GM12878 (cell line): ENCODE data around the gene CDKN3. TPM values are rescaled to one million over a fixed set of nuclear protein-coding genes. Genes with fewer than 3 reads are reported as not detected.

Experiments used
- ATAC-seq: fragments of 200-7000 bp; cut with Tn5 transposase; 3 replicates; pipeline ENCODE4 v1.9.1; 2020; ENCODE audit warnings: mild to moderate bottlenecking, moderate library complexity
- BruUV-seq: library from RNA; stranded (reverse); fragments of 400-500 nt; replicated peaks from 2 replicates; lab custom pipeline; 2021; lab: Mats Ljungman, UMichigan
- CTCF ChIA-PET: fragments of 300-600 bp; sonication (Branson Sonifier 250); formaldehyde crosslinking; extraction: SDS; loops from one replicate; lab custom pipeline; 2021; ENCODE audit warnings: inconsistent platforms; lab: Yijun Ruan, JAX
- POLR2A ChIA-PET: fragments of 350-600 bp; formaldehyde crosslinking; extraction: SDS; loops from one replicate; lab custom pipeline; 2021; ENCODE audit warnings: inconsistent platforms; lab: Charles Lee
- RAD21 ChIA-PET: fragments of 300-600 bp; sonication (Branson Sonifier 250); formaldehyde crosslinking; loops from one replicate; lab custom pipeline; 2023; ENCODE audit warnings: antibody characterized with exemption; ENCODE audit not compliant: unreplicated experiment; lab: Charles Lee
- SMC1A ChIA-PET: fragments of 300-600 bp; sonication (Branson Sonifier 250); formaldehyde crosslinking; loops from one replicate; lab custom pipeline; 2023; ENCODE audit not compliant: unreplicated experiment, uncharacterized antibody; lab: Charles Lee
- DNase-seq: peaks from one replicate; pipeline ENCODE4 v3.0.0-alpha.2; 2011; ENCODE audit warnings: low read depth, low spot score
- FAIRE-seq: peaks from 3 replicates; lab custom pipeline; 2011; peaks lifted over from hg19 to GRCh38; lab: Jason Lieb, UNC
- H2AFZ ChIP-seq: 2 replicates; pipeline ENCODE4 v1.6.0; 2011; ENCODE audit warnings: low read depth, low read length, control low read depth; ENCODE audit not compliant: control insufficient read depth
- H3K27ac ChIP-seq: 2 replicates; pipeline ENCODE4 v1.5.1; 2011; ENCODE audit warnings: control low read depth; ENCODE audit not compliant: control insufficient read depth, insufficient read depth
- H3K27me3 ChIP-seq, 2 experiments: replicated peaks in 1 of 2; 2 replicates each; pipeline versions ENCODE4 v1.6.0 to v1.6.1; 2011; ENCODE audit warnings: low read length in 1 of 2; ENCODE audit not compliant: control insufficient read depth in 2 of 2, insufficient read depth in 2 of 2
- H3K36me3 ChIP-seq, 2 experiments: 2 replicates each; pipeline ENCODE4 v1.5.1; 2011; ENCODE audit warnings: low read length in 1 of 2; ENCODE audit not compliant: control insufficient read depth in 2 of 2, insufficient read depth in 2 of 2
- H3K4me1 ChIP-seq: 2 replicates; pipeline ENCODE4 v1.6.1; 2011; ENCODE audit warnings: mild to moderate bottlenecking, low read length, moderate library complexity, mixed read lengths; ENCODE audit not compliant: control insufficient read depth, insufficient read depth
- H3K4me2 ChIP-seq: 2 replicates; pipeline ENCODE4 v1.6.0; 2011; ENCODE audit warnings: control low read depth; ENCODE audit not compliant: control insufficient read depth, insufficient read depth
- H3K4me3 ChIP-seq: fragments of 200-600 bp; sonication (generic); 2 replicates; pipeline ENCODE4 v1.5.1; 2016
- H3K79me2 ChIP-seq: 2 replicates; pipeline ENCODE4 v1.6.0; 2011; ENCODE audit warnings: low read length; ENCODE audit not compliant: control insufficient read depth, insufficient read depth
- H3K9ac ChIP-seq: 2 replicates; pipeline ENCODE4 v1.8.0; 2011; ENCODE audit warnings: low read length, control low read depth, mixed read lengths; ENCODE audit not compliant: control insufficient read depth, insufficient read depth
- H3K9me3 ChIP-seq: replicated peaks from 3 replicates; pipeline ENCODE4 v1.5.1; 2011; ENCODE audit warnings: mild to moderate bottlenecking, low read length; ENCODE audit not compliant: control insufficient read depth, insufficient read depth
- H4K20me1 ChIP-seq: 2 replicates; pipeline ENCODE4 v1.6.0; 2011; ENCODE audit not compliant: control insufficient read depth, insufficient read depth
- CBFB ChIP-seq: IDR thresholded peaks from 2 replicates; pipeline ENCODE4 v1.6.1; 2016; ENCODE audit warnings: antibody characterized with exemption, low read depth
- CBX5 ChIP-seq: sonication (generic); IDR thresholded peaks from 2 replicates; pipeline ENCODE4 v1.6.1; 2016; ENCODE audit warnings: low read depth, moderate library complexity, mild to moderate bottlenecking, inconsistent platforms
- CHD1 ChIP-seq: IDR thresholded peaks from 2 replicates; pipeline ENCODE4 v1.6.1; 2012; ENCODE audit warnings: low read depth, low read length, improper control_type of control experiment
- CHD2 ChIP-seq: IDR thresholded peaks from 2 replicates; pipeline ENCODE4 v1.6.1; 2011; ENCODE audit warnings: low read depth, low read length, improper control_type of control experiment, borderline replicate concordance
- ESRRA ChIP-seq: IDR thresholded peaks from 2 replicates; pipeline ENCODE4 v1.6.1; 2012; ENCODE audit warnings: mild to moderate bottlenecking, low read length, improper control_type of control experiment
- IKZF1 ChIP-seq: fragments of 450-650 bp; conservative IDR thresholded peaks from 2 replicates; pipeline ENCODE4 v1.6.1; 2017; ENCODE audit warnings: antibody characterized with exemption, mild to moderate bottlenecking
- IKZF2 ChIP-seq, 2 experiments: fragments of 450-650 bp; IDR thresholded peaks; 2 replicates each; pipeline ENCODE4 v1.6.1; 2017; ENCODE audit warnings: mild to moderate bottlenecking in 2 of 2, moderate library complexity in 2 of 2
- LARP7 ChIP-seq: fragments of 450-650 bp; IDR thresholded peaks from 2 replicates; pipeline ENCODE4 v1.6.1; 2017; ENCODE audit warnings: mild to moderate bottlenecking
- MLLT1 ChIP-seq: fragments of 450-650 bp; IDR thresholded peaks from 2 replicates; pipeline ENCODE4 v1.6.1; 2016; ENCODE audit warnings: mild to moderate bottlenecking
- NR2F1 ChIP-seq: fragments of 450-650 bp; conservative IDR thresholded peaks from 2 replicates; pipeline ENCODE4 v1.6.1; 2017; ENCODE audit warnings: mild to moderate bottlenecking
- POU2F2 ChIP-seq: IDR thresholded peaks from 3 replicates; pipeline ENCODE4 v1.6.1; 2011; ENCODE audit warnings: low read depth, mild to moderate bottlenecking, low read length, borderline replicate concordance
- RAD51 ChIP-seq: fragments of 450-650 bp; IDR thresholded peaks from 2 replicates; pipeline ENCODE4 v1.6.1; 2016; ENCODE audit warnings: moderate library complexity, mild to moderate bottlenecking, inconsistent platforms
- RCOR1 ChIP-seq: conservative IDR thresholded peaks from 2 replicates; pipeline ENCODE4 v1.6.1; 2012; ENCODE audit warnings: low read depth, low read length, improper control_type of control experiment
- RFX5 ChIP-seq: IDR thresholded peaks from 2 replicates; pipeline ENCODE4 v1.6.1; 2011; ENCODE audit warnings: low read depth, low read length, improper control_type of control experiment
- RUNX3 ChIP-seq: IDR thresholded peaks from 2 replicates; pipeline ENCODE4 v1.6.1; 2012; ENCODE audit warnings: low read length, inconsistent platforms
- SIX5 ChIP-seq: IDR thresholded peaks from 2 replicates; pipeline ENCODE4 v1.6.1; 2011; ENCODE audit warnings: mild to moderate bottlenecking, low read depth, low read length, moderate library complexity; ENCODE audit not compliant: severe bottlenecking
- SPI1 ChIP-seq: IDR thresholded peaks from 2 replicates; pipeline ENCODE4 v1.6.1; 2011; ENCODE audit warnings: low read depth, mild to moderate bottlenecking, low read length, moderate library complexity, borderline replicate concordance; ENCODE audit not compliant: insufficient read depth
- SUZ12 ChIP-seq: fragments of 200-600 bp; sonication (generic); IDR thresholded peaks from one replicate; pipeline ENCODE4 v1.6.1; 2018; ENCODE audit warnings: antibody characterized with exemption, mild to moderate bottlenecking; ENCODE audit not compliant: unreplicated experiment
- WRNIP1 ChIP-seq: IDR thresholded peaks from 2 replicates; pipeline ENCODE4 v1.6.1; 2011; ENCODE audit warnings: low read depth, low read length, improper control_type of control experiment, borderline replicate concordance
- ZBTB33 ChIP-seq: fragments of 450-650 bp; IDR thresholded peaks from 2 replicates; pipeline ENCODE4 v1.6.1; 2017; ENCODE audit warnings: mild to moderate bottlenecking
- ZNF217 ChIP-seq: fragments of 450-650 bp; IDR thresholded peaks from 2 replicates; pipeline ENCODE4 v1.6.1; 2017; ENCODE audit warnings: antibody characterized with exemption, mild to moderate bottlenecking
- ZNF24 ChIP-seq: fragments of 450-650 bp; IDR thresholded peaks from 2 replicates; pipeline ENCODE4 v1.6.1; 2017; ENCODE audit warnings: antibody characterized with exemption, mild to moderate bottlenecking
- WGBS: methylation state at CpG from one replicate; pipeline ENCODE4 v1.1.6; 2016; ENCODE audit warnings: low lambda C conversion rate; ENCODE audit not compliant: insufficient replicate concordance, insufficient coverage; ENCODE audit errors: missing lambda C conversion rate; 5-methylcytosine and 5-hydroxymethylcytosine counted together
- in situ Hi-C: fragments of 300-500 bp; cut with MboI; formaldehyde crosslinking; loops from 9 replicates; pipeline ENCODE4 v1.14.3; 2018; ENCODE audit warnings: mixed read lengths
- intact Hi-C: fragments of 100-400 bp; cut with micrococcal nuclease; formaldehyde crosslinking; loops from one replicate; pipeline ENCODE4 v1.14.2; 2022; ENCODE audit not compliant: unreplicated experiment
- polyA plus RNA-seq, 11 experiments: library from polyadenylated mRNA; depleted of rRNA in 4 of 11; unstranded in 6 of 11; stranded (reverse) in 5 of 11; fragments of >200 nt; fragmentation: Nextera tagmentation in 4 of 11; fragmentation: Illumina TruSeq in 1 of 11; extraction: Ambion mirVana in 4 of 11; extraction: Trizol in 1 of 11; gene quantifications; 1 replicate in 1 of 11; 2 replicates in 10 of 11; pipeline versions ENCODE4 v1.2.1 to v1.2.3, GENCODE V29; 2011 to 2016; ENCODE audit warnings: inconsistent platforms in 2 of 11, missing spikeins in 2 of 11, low read depth in 1 of 11
- total RNA-seq, 4 experiments: library from RNA; depleted of rRNA in 3 of 4; stranded (reverse); fragments of >200 nt in 3 of 4; fragmentation: Illumina TruSeq in 1 of 4; extraction: Trizol in 1 of 4; gene quantifications; 2 replicates each; pipeline versions ENCODE4 v1.2.1 to v1.2.3, GENCODE V29; 2013 to 2021
- TF ChIP-seq, protein P1 (sequence below): IDR thresholded peaks from 2 replicates; pipeline ENCODE4 v1.6.1; 2012; ENCODE audit warnings: low read depth, low read length, improper control_type of control experiment

The CDKN3 gene
- total and polyA plus RNA-seq, 10 of the 15 experiments (the other 5 are each of a cell fraction or from before 2014, with no cell fraction given), result 54.9 to 197 (median 111) TPM

DNA sequence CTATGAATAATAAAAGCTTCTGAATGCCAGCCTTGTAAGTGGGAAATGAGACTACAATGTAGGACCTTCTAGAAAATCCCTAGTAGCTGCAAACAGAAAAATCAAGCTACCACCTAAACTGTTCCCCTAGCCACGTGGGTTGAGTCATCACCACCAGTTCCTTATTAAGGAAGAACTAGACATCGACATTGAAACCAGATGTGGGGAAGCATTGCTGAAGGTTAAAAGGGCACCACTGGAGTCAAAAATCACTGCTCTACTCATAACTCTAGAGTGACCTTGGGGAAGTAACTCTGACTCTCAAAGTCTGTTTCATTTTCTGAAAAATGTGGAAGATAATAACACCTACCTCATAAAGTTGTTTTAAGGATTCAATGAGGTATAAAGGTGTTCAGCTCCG is 53.7 kb downstream of the CDKN3 start:
- ChIA-PET SMC1A (interaction anchor here (0.6 to 1.6 kb wide), 4 partner anchors 10 to 308 kb away, joined by 3 to 6 read pairs (median 4); no protein-coding TSS in a partner anchor), CTCF (interaction anchor here (0.9 to 1.8 kb wide), 4 partner anchors 10 to 35 kb away, joined by 3 to 5 read pairs (median 4); partner anchors contain the start of gene CNIH1), RAD21 (interaction anchor here (0.8 to 1.0 kb wide), 2 partner anchors 9 to 57 kb away, joined by 3 to 4 read pairs; no protein-coding TSS in a partner anchor), POLR2A (interaction anchor here (0.7 kb wide), 1 partner anchor 53 kb away, joined by 3 read pairs; the partner anchor contains the start of gene CDKN3)
- Histone ChIP-seq H4K20me1 (no peaks in the 10 kb centered on the region), H3K4me3 (no peak overlapping the region), H3K9ac (no peak overlapping the region), H3K27me3 (no peaks in the 10 kb centered on the region), H3K4me2 (no peak overlapping the region), H2AFZ (no peak overlapping the region; the same call in 1 of the 2 replicates), H3K27ac (no peak overlapping the region), H3K4me1 (peaks cover 3% of the 10 kb centered on the region; the same call in 1 of the 2 replicates), H3K9me3 (no peaks in the 10 kb centered on the region), H3K79me2 (no peaks in the 10 kb centered on the region), H3K36me3 (no peaks in the 10 kb centered on the region)
- intact Hi-C loops (no loop called here), in situ Hi-C loops (no loop called here)
- FAIRE-seq (no peak), ATAC-seq (peak; percentile 86), DNase-seq (peak; percentile 42)
- 22% methylated on average over 3 of the region's 3 CpGs for WGBS
- BruUV-seq, result no TSS peak
- TF ChIP-seq LARP7 (no peak), SIX5 (no peak), RUNX3 (0 out of 2 replicates have a peak, but pooled peaks have one; percentile 18), SPI1 (peak; percentile 57; the same call in 1 of the 2 replicates), CBFB (no peak), WRNIP1 (no peak), ESRRA (peak; percentile 94; the same call in 1 of the 2 replicates), RFX5 (no peak), ZBTB33 (no peak), IKZF2 (IDR thresholded peaks at IDR 0.05) (peak; percentile 28 to 46; a peak in 3 of 4 replicates), CHD2 (no peak), RCOR1 (no peak), ZNF24 (no peak), ZNF217 (no peak), POU2F2 (no peak), MLLT1 (no peak), RAD51 (peak; percentile 37; the same call in 1 of the 2 replicates), CHD1 (no peak), IKZF1 (0 out of 2 replicates have a peak, but pooled peaks have one; percentile 14), NR2F1 (peak; percentile 79), SUZ12 (no peak), CBX5 (no peak)
- TF ChIP-seq, protein P1, sequence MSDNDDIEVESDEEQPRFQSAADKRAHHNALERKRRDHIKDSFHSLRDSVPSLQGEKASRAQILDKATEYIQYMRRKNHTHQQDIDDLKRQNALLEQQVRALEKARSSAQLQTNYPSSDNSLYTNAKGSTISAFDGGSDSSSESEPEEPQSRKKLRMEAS, result no peak
